Measurements from ENCODE around the gene SAMD4B. TPM values are rescaled to one million over a fixed set of nuclear protein-coding genes. Genes with fewer than 3 reads are reported as not detected.
"Not testable (repeated sequence)": the region's sequence is repeated elsewhere in the genome, so short reads cannot be mapped to it uniquely, and the experiment has no call there.

Gene SAMD4B
- total RNA-seq, 2 donors from 2014 or later: 101 to 153 TPM

DNA sequence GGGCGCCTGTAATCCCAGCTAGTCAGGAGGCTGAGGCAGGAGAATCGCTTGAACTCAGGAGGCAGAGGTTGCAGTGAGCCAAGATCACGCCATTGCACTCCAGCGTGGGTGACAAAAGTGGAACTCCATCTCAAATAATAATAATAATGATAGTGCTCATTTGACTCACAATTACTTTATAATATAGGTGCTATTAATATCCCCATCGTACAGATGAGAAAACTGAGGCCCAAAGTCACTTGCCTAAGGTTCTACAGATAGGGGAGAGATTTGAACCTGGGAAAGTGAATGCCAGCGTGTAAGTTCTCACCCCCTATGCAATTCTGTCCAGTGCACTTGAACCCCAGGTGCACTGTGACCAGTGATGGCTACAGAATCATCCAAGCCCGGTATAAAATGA lies 12.3 kb upstream of the SAMD4B start:
- no peak for ATAC-seq (ENCODE audit: insufficient number of reproducible peaks, low FRiP score, low read depth)
- DNase-seq (ENCODE audit: low spot score): no peak
- no peaks in the 10 kb centered on the region for H3K27me3 ChIP-seq (replicated peaks; ENCODE audit: insufficient read depth)
- H3K9me3 ChIP-seq: no peaks in the 10 kb centered on the region
- no peak overlapping the region for H3K4me3 ChIP-seq
- H3K4me1 ChIP-seq (ENCODE audit: control insufficient read depth in 1 of 2, low read depth in 2 of 2): no peaks in the 10 kb centered on the region
- H3K36me3 ChIP-seq: no peaks in the 10 kb centered on the region
- TF ChIP-seq, protein P1, sequence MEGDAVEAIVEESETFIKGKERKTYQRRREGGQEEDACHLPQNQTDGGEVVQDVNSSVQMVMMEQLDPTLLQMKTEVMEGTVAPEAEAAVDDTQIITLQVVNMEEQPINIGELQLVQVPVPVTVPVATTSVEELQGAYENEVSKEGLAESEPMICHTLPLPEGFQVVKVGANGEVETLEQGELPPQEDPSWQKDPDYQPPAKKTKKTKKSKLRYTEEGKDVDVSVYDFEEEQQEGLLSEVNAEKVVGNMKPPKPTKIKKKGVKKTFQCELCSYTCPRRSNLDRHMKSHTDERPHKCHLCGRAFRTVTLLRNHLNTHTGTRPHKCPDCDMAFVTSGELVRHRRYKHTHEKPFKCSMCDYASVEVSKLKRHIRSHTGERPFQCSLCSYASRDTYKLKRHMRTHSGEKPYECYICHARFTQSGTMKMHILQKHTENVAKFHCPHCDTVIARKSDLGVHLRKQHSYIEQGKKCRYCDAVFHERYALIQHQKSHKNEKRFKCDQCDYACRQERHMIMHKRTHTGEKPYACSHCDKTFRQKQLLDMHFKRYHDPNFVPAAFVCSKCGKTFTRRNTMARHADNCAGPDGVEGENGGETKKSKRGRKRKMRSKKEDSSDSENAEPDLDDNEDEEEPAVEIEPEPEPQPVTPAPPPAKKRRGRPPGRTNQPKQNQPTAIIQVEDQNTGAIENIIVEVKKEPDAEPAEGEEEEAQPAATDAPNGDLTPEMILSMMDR (IDR thresholded peaks at IDR 0.05): no peak
- H3K27ac ChIP-seq: no peak overlapping the region

GRCh38 chr19:39332293-39332692 lies 9.9 kb upstream of the SAMD4B start:
- H3K4me3 ChIP-seq: no peak overlapping the region
- no peaks in the 10 kb centered on the region for H3K4me1 ChIP-seq (ENCODE audit: control insufficient read depth in 1 of 2, low read depth in 2 of 2)
- H3K27ac ChIP-seq: no peak overlapping the region
- TF ChIP-seq, protein P1 (IDR thresholded peaks at IDR 0.05): no peak
- H3K36me3 ChIP-seq: no peaks in the 10 kb centered on the region
- no peaks in the 10 kb centered on the region for H3K9me3 ChIP-seq
- no peak for ATAC-seq (ENCODE audit: insufficient number of reproducible peaks, low FRiP score, low read depth)
- no peaks in the 10 kb centered on the region for H3K27me3 ChIP-seq (replicated peaks; ENCODE audit: insufficient read depth)
- DNase-seq (ENCODE audit: low spot score): no peak

DNA sequence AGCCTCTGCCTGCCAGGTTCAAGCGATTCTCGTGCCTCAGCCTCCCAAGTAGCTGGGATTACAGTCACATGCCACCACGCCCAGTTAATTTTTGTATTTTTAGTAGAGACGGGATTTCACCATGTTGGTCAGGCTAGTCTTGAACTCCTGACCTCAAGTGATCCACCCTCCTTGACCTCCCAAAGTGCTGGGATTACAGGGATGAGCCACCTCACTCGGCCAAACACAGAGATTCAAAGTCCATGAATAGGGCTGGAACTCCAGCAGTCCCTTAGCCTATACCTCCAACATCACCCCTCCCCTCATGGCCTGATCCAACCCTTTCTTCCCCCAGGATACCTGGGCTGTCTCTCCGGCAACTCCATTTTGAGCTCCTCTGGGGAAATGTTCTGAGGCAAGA lies 9.5 kb upstream of the SAMD4B start:
- not testable (repeated sequence) for H3K36me3 ChIP-seq; H3K4me1 ChIP-seq (ENCODE audit: control insufficient read depth in 1 of 2, low read depth in 2 of 2); DNase-seq (ENCODE audit: low spot score); ATAC-seq (ENCODE audit: insufficient number of reproducible peaks, low FRiP score, low read depth); H3K27me3 ChIP-seq (replicated peaks; ENCODE audit: insufficient read depth); H3K9me3 ChIP-seq; H3K4me3 ChIP-seq; H3K27ac ChIP-seq

DNA sequence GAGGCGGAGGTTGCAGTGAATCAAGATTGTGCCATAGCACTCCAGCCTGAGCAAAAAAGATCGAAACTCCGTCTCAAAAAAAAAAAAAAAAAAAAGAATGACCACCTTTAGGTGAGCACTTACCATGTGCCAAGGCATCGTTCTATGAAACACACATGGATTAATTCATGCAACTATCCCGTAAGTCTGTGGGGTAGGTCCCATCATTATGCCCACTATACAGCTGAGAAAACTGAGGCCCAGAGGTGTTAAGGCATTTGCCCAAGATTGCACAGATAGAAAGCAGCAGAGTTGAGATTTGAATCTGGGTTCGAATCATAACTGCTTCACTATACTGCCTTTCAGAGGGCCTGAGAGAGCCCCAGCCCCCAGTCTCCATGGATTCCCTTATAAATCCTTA lies 8.7 kb upstream of the SAMD4B start:
- TF ChIP-seq, protein P1 (IDR thresholded peaks at IDR 0.05): no peak
- Histone ChIP-seq H3K4me3 (no peak overlapping the region), H3K4me1 (ENCODE audit: control insufficient read depth in 1 of 2, low read depth in 2 of 2) (no peaks in the 10 kb centered on the region), H3K36me3 (no peaks in the 10 kb centered on the region), H3K27me3 (replicated peaks; ENCODE audit: insufficient read depth) (no peaks in the 10 kb centered on the region), H3K27ac (no peak overlapping the region), H3K9me3 (no peaks in the 10 kb centered on the region)
- DNase-seq (ENCODE audit: low spot score): no peak
- ATAC-seq (ENCODE audit: insufficient number of reproducible peaks, low FRiP score, low read depth): no peak

DNA sequence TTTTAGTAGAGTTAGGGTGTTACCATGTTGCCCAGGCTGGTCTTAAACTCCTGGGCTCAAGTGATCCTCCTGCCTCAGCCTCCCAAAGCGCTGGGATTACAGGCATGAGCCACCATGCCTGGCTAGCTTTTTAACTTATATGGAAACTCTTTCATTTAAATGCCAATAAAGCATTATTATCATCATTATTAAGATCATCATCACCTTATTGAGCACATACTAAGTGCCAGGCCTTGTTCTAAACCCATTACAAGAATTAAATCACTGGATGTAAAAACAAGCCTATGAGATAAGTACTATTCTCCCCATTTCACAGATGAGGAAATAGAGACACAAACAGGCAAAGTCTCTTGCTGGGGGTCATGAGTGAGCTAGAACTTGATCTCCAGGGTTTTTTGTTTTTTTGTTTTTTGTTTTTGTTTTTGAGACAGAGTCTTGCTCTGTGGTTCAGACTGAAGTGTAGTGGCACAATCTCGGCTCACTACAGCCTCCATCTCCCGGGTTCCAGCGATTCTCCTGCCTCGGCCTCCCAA lies 7.7 kb upstream of the SAMD4B start:
- Histone ChIP-seq H3K4me3 (peak overlapping the region; percentile 68), H3K27ac (no peak overlapping the region)
- no peak for ATAC-seq (ENCODE audit: insufficient number of reproducible peaks, low FRiP score, low read depth)

More for the DNA sequence above, 7.7 kb upstream of the SAMD4B start:
- H3K4me1 ChIP-seq (ENCODE audit: control insufficient read depth in 1 of 2, low read depth in 2 of 2): no peaks in the 10 kb centered on the region
- no peaks in the 10 kb centered on the region for H3K9me3 ChIP-seq
- no peaks in the 10 kb centered on the region for H3K36me3 ChIP-seq
- TF ChIP-seq, protein P1 (IDR thresholded peaks at IDR 0.05): no peak
- H3K27me3 ChIP-seq (replicated peaks; ENCODE audit: insufficient read depth): no peaks in the 10 kb centered on the region
- DNase-seq (ENCODE audit: low spot score): no peak

Measured in thoracic aorta (tissue), 2 donors.